ENCODE results near the gene RNU6-1.

- TF ChIP-seq CTCF (conservative IDR thresholded peaks at IDR 0.05; ENCODE audit: low read depth, low read length) (no peak), EZH2 (IDR thresholded peaks at IDR 0.05; ENCODE audit: borderline replicate concordance, low read depth, low read length, poor library complexity, severe bottlenecking) (no peak)
These were observed 38.7 kb downstream of the RNU6-1 start for GRCh38 chr15:67801142-67801541.

All from A673 (cell line).